Subcutaneous adipose tissue (tissue), 4 donors: Measurements from ENCODE around the gene TACC2. TPM values are rescaled to one million over a fixed set of nuclear protein-coding genes. Genes with fewer than 3 reads are reported as not detected.

ENCODE experiments used
- total RNA-seq, 4 donors: library from RNA; depleted of rRNA; stranded (reverse); fragments of >200 nt; gene quantifications; one replicate each; pipeline ENCODE4 v1.1.0, GENCODE V29; 2016
- TF ChIP-seq, protein P1 (sequence below): fragments of 450-650 bp; IDR thresholded peaks from one replicate; pipeline ENCODE4 v1.5.1; 2016; ENCODE audit warnings: low read depth, mild to moderate bottlenecking, control low read depth, antibody characterized with exemption, moderate library complexity

The TACC2 gene
- total RNA-seq, 4 donors from 2014 or later: 16.1 to 71.6 (median 23.3) TPM

- TF ChIP-seq, protein P1, sequence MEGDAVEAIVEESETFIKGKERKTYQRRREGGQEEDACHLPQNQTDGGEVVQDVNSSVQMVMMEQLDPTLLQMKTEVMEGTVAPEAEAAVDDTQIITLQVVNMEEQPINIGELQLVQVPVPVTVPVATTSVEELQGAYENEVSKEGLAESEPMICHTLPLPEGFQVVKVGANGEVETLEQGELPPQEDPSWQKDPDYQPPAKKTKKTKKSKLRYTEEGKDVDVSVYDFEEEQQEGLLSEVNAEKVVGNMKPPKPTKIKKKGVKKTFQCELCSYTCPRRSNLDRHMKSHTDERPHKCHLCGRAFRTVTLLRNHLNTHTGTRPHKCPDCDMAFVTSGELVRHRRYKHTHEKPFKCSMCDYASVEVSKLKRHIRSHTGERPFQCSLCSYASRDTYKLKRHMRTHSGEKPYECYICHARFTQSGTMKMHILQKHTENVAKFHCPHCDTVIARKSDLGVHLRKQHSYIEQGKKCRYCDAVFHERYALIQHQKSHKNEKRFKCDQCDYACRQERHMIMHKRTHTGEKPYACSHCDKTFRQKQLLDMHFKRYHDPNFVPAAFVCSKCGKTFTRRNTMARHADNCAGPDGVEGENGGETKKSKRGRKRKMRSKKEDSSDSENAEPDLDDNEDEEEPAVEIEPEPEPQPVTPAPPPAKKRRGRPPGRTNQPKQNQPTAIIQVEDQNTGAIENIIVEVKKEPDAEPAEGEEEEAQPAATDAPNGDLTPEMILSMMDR: no peak
Observed at GRCh38 chr10:122172361-122173008, 183.5 kb downstream of the TACC2 start.

- TF ChIP-seq, protein P1: no peak
Observed at GRCh38 chr10:122173337-122173736, 184.4 kb downstream of the TACC2 start.

DNA sequence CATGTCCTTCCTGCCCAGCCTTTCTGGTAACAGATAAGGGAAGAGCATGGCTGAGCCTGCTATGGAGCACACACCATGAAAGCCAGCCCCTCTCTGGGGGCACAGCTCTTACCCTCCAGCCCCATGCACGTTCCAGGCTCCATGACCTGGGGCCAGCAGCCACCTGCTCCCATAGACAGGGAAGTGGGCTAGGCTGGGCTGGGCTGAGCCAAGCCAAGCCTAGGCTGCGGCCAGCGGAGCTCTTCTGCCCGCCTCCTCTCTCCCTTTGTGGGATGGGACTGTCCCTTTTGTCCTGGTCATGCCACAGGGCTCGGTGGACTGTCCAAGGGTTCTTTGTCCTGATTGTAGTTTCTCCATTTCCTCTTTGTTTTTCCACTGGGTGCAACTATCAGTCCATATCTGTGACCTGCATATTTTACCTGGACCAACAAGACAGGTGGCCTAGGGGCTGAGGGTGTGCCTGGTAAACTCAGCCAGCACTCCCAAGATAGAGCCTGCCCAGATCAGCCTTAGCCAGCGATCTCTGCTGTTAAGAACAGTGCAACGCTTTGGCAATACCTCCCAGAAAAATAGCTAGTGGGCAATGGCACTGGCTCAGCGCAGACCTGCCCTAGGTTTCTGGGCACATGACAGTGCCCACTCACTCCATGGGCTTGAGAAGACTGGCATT, 184.9 kb downstream of the TACC2 start:
- TF ChIP-seq, protein P1: no peak

- TF ChIP-seq, protein P1: no peak
Observed at GRCh38 chr10:122176232-122177213, 187.6 kb downstream of the TACC2 start.

DNA sequence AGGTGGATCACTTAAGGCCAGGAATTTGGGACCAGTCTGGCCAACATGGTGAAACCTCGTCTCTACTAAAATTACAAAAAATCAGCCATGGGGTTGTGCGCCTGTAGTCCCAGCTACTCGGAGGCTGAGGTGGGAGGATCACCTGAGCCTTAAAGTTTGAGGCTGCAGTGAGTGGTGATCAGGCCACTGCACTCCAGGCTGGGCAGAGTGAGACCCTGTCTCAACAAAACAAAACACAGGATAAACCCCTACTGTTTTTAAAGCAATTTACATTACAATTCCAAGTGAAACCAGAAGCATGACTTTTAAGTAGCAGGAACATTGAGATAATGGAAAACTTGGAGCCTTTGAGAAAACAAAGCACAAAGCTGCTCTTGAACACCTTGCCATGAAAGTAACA, 189.7 kb downstream of the TACC2 start:
- TF ChIP-seq, protein P1: no peak

DNA sequence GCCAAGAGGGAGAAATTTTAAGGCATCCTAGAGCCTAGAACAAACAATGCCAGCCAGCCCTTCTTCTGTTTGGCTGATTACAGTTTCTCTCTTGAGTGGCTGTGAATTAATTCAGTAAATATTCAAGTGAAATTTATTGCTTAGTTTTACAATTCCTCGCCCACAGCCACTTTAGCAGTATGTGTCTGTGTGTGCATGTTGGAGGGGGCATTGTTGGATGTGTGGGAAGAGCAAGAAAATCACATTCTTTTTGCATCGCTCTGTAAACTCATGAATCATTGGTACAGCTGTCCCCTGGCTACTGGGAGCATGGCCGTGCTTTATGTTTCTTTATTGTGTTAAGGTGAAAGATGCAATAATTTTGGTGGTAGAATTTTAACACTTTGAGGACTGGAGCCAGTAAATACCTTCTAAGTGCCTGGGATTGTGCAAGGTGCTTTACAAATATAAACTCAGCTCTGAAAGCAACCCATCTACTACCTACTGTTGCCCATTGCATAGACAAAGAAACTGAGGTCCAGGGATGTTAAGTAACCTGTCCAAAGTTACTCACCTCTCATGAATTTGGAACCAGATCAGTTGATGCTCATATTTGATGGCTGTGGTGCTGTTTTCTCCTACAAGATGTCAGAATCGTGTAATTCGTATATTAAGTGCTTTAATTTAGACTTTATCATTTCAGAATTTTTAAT, 192.2 kb downstream of the TACC2 start:
- TF ChIP-seq, protein P1: no peak
